ENCODE measurements around the gene LAMP2.
A peak's percentile ranks its signal among the peaks of the same experiment; 100 is the strongest.

The LAMP2 gene

GRCh38 chrX:120453985-120454384, 15.1 kb downstream of the LAMP2 start:
- DNase-seq, result no peak

DNA sequence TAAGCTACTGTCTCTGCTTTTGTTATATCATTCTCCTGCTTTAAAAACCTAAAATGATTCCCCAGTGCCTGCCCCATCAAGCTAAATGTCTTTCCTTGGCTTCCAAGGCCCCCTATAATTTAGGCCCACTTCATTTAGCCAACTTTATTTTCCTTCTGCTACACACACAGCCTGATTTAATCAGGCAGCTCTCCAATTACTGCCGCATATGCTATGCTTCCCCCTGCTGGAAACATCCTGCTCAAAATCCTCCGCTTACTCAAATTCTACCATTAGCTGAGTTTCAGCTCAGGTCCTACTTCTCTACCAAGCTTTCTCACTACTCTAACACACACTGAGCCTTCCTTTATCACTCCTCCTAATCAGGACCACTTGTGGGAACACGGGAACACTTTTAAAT, 17.0 kb downstream of the LAMP2 start:
- peak; percentile 9 for DNase-seq

GRCh38 chrX:120450163-120450562, 18.9 kb downstream of the LAMP2 start:
- DNase-seq, result no peak

GRCh38 chrX:120446498-120446897, 22.6 kb downstream of the LAMP2 start:
- DNase-seq, result no peak

- no peak for DNase-seq
Observed at GRCh38 chrX:120439921-120440320, 29.2 kb downstream of the LAMP2 start.

- no peak for DNase-seq
Observed at GRCh38 chrX:120429776-120430540, 39.1 kb downstream of the LAMP2 start.

- DNase-seq, result no peak
Observed at GRCh38 chrX:120428309-120428708, 40.8 kb downstream of the LAMP2 start.

GRCh38 chrX:120426599-120426998, 42.5 kb downstream of the LAMP2 start:
- no peak for DNase-seq

GRCh38 chrX:120419463-120419862, 49.6 kb downstream of the LAMP2 start:
- DNase-seq, result no peak

DNA sequence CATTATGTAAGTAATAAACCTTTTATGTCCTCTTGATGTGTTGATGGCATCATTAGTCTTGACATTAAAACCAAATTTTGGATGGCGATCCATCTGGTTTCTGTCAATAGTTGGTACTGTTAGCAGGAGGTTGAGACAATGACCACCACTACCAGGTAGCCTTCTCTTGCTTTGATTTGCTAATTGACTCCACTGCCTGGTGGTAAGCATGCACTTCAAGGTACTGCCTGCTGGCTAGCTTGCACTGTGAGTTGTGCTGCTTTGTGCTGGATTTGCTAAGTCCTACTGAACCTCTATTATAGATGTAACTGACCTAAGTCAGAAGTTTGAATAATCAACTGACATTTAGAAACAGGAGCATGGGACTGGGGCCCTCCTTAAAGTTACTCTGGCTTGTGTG, 60.9 kb downstream of the LAMP2 start:
- no peak for DNase-seq

GRCh38 chrX:120406638-120407037, 62.5 kb downstream of the LAMP2 start:
- DNase-seq, result no peak

- DNase-seq, result no peak
Observed at GRCh38 chrX:120402369-120402768, 66.7 kb downstream of the LAMP2 start.

DNA sequence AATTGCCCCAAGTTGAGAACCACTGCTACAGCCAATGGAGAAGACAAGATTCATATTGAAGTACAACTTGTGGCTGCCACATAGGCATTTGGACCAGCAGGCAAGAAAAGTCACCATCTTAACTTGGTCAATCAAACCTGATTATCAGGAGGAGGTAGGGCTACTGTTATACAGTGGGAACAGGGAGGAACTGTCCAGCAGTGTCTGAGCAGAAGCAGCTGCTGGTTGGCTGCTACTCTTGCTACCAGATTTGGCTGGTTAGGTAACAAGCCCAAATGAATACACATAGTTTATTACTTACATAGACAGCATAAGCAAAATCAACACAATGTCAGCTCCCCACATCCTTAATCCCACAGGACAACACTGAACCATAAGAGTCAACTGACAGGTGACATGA, 67.8 kb downstream of the LAMP2 start:
- DNase-seq, result no peak

DNA sequence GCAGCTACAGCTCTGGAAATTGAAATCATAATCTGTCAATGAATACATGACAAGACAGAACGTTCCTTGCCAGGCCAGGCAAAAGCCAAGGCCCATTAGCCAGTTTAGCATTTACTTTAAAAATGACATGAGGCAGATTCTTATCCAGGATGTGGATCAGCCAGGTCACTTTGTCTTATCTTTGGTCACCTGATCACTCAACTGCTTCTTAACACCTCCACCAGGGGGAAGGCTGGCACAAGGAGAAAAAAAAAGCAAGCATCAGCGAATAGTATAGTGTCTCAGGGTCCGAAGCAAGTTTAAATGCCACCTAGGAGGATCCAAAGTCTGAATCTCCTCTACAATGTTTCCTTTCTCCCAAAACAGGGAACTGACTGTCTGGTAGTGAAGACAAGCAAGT, 88.4 kb downstream of the LAMP2 start:
- DNase-seq, result no peak

- DNase-seq, result no peak
Observed at GRCh38 chrX:120379937-120380681, 89.0 kb downstream of the LAMP2 start.

DNA sequence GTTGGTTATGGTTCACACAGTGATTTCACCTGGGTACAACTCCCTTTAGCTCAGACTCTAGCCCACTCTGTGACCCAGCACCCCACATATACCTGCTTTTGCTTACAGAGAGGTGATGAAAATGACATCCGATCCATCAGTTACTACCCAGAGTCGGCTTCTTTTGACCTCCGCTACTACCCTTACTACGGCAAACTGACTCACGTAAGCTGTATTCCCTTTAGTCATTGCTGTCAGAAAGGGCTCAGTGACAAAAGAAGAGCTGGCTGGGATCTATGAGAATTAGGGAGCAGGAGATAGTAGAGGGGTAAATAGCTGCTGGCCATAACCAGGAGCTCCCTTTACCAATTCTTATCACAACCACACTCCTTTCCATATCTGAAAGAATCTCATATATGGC, 90.5 kb downstream of the LAMP2 start:
- no peak for DNase-seq
